GM21786 (cell line): Measurements from ENCODE around the gene MYL5.
"Not testable (repeated sequence)": the region's sequence is repeated elsewhere in the genome, so short reads cannot be mapped to it uniquely, and the experiment has no call there.

Source experiments
- ATAC-seq: cut with Tn5 transposase; IDR thresholded peaks from one replicate; pipeline ENCODE4 v1.9.1; 2021; ENCODE audit not compliant: unreplicated experiment

The MYL5 gene

DNA sequence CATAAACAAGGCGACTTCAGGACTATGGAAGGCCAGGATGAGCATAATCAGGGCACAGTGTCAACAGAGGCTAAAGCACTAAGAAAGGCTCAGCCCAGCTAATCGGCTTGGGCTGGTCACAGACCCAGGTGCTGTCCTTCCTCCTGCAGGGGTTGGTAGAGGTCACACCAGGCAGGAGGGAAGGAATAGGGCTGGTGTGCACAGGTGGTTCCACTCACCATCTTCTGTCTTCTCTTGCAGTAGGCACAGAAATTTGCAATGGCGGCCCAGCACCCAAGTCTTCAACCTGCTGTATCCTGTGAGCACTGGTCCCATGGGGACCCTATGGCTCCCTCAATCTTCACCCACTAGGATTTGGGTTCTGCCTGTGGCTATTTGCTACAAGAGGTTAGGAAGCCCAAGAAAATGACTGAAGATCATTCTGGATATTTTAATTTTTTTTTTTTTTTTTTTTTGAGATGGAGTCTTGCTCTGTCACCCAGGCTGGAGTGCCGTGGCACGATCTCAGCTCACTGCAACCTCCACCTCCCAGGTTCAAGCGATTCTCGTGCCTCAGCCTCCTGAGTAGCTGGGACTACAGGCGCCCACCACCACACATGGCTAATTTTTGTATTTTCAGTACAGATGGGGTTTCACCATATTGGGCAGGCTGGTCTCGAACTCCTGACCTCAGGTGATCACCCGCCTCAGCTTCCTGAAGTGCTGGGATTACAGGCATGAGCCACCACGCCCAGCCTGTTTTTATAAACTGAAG, 4.4 kb upstream of the MYL5 start:
- ATAC-seq: not testable (repeated sequence)

GRCh38 chr4:671769-672168, 2.6 kb upstream of the MYL5 start:
- ATAC-seq: no peak

DNA sequence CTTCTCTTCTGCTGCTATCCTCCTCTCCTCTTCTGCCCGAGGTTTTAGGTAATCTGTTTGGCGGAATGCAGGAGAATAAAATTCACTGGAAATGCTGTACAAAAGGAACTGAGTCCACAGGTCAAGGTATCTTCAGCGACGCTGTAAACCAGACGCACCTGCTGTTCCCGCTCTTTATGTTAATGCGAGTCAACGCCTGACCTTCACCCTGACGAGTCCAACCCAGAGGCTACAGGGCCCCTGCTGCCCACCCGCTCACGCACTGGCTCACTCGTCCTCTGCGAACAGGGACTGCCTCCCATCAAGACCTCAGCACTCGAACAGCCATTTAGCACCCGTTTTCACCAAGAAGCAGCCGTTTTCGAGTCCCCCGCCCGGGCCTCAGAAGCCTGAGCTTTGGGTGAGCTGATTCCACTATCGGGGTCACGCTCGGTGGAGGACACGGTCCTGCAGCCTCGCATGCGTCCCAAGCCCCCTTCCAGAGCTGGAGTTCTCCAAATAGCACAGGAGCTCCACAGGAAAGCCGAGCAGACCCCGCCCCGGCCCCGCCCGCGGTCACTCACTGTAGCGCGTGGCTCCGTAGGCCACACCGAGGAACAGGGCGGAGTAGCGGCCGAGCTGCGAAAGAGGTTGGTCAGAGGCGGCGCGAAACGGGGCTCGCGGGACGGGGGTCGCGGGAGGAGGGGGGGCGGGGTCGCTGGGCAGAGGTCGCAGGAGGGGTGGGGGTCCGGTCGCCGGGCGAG, 822 bp upstream of the MYL5 start:
- no peak for ATAC-seq

DNA sequence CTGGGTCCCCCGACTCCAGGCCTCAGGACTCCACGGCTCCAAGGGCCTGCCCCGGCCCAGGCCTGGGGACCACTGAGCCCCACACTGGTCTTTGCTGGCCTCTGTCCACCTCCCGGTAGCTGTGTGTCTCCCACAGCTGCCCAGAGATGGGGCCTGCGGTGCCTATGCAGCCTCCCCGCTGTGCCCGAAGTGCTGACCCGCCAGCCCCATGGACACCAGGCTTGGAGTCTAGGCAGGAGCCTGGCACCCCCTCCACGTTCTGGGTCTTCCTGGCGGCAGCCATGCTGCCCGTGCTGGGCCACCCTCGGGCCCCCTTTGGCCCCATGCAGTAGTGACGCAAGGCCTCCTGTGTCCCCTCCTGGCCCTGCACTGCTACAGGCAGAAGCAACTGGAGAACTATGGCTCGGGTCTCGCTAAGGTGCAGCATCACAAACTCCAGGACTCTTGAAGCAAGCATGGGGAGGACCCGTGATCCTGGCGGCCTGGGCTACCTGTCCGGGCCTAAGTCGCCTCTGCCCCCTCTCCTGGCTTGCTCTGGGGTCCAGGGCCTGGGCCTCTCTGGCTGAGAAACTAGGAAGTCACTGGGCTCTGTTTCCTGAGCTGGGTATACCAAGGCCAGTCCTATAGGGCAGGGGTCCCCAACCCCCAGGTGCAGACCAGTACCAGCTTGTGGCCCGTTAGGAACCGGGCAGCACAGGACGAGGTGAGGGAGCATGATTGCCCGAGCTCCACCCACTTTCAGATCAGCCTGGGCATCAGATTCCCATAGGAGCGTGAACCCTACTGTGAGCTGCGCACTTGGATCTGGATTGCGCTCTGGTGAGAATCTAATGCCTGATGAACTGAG, 917 bp downstream of the MYL5 start:
- no peak for ATAC-seq

DNA sequence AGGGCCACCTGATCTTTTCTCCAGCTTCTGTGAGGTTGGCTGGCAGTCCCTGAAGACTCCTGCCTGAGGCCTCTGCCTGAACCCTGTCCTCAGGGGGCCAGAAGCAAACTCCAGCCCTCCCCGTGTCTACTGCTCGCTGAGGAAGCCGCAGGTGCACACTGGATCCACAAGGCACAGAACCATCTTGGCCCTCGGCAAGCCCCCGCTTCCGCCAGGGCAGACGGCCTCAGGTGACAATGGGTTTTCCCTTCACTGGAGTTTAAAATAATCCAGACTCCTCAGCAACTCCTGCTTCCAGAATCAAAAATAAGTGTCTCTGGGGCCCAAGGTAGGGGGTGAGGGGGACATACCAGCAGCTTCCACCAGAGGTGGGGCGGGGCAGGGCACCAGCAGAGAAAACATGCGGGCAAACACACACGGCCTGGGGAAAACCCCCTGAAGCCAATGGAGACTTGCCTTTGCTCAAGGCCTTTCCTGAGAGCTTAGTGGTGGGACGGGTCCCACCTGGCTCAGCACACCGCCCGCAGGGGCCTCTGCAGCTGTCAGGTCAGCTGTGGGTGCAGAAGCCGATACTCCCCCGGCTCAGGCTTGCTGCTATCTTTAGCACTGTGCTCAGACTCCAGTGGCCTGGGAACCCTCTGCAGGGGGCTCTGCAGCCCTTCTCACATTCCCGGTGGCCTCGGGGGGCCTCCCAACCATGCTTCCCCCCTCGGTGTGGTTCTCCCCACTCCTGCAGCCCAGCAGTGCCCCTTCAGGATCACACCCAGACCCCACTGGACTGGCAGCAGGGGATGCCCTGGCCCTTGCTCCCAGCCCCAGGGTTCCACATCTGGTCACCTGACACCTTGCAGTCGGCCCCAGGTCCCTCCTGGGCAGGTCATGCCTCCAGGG, 1.9 kb downstream of the MYL5 start:
- ATAC-seq: peak; percentile 35

DNA sequence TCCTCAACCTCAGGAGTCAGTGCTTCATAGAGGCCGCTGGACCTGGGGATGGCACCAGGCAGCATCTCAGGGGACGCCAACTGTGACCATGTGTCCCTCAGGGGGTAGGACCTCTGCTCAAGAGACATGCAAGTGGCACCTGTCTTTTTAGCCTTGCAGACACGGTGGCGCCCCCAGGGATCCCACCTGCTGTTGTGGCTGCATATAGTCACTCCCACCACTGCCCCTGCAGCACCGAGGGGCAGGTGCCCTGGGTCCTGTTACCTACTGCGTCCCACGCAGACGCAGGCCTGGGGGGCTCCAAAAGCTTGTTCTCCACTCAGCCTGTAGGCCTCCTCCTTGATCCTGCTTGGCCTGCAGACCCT, 2.5 kb downstream of the MYL5 start:
- no peak for ATAC-seq

DNA sequence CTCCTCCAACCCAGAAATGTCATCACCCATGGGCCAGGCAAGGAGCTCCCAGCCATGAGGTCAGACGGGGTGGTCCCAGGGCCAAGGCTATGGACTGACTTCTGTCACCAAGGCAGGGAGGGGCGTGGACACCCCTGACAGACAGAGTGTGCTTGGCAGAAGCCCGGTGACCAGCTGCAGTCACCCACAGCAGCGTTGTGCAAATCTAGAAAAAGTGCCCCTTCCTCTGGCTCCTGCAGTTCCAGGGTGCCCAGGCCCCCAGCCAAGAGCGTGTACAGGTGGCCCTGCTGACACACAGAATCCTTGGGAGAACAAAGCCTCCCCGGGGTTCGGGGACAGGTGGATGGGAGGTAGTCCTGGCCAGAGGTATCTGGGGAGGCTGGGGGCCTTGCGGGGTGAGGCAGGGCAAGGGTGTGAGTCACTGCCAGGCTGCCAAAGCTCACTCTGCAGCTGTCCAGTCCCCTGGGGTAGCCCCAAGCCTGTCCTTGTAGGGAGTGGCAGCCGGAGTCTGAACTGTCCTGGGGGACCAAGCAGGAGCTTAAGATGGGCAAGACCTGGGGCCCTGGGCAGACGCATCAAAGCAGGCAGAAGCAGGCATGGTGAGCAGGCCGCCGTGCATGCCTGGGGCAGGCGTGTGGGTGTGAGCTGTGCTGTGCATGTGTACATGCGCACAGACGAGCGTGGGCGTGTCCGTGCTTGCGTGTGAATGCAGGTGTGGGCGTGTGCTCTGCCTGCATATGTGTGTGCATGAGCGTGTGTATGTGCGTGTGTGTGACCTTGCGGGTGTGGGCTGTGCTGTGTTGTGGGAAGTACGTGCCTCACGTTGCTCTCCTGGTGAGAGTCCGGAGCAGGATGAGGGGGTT, 3.3 kb downstream of the MYL5 start:
- ATAC-seq: no peak

DNA sequence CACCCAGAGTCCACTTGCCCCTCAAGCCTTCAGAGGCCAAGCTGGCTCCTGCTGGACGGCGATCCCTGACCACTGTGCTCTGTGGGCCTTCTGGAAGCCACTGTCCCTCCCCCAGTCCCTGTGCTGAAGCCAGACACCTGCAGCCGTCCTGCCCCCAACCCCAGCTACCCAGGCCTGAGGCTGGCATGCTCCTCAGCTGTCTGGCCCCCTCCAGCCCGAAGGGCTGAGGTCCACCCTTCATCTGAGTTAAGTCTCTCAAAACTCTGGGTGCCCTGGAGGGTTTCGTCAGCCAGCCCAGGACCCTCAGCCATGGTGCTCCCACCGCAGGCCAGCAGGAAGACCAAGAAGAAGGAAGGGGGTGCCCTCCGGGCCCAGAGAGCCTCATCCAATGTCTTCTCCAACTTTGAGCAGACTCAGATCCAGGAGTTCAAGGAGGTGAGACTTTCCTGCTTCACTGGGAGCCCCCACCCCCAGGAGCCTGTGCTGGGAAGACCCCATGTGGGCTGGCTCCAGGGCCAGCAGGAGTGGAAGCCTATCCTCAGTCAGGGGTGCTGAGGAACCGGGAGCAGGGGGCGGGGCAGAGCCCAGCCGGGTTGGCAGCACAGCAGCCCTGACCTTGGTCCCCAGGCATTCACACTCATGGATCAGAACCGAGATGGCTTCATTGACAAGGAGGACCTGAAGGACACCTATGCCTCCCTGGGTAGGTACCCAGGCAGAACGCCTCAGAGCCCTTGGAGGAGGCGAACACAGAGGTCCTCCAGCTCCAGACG, 4.2 kb downstream of the MYL5 start:
- no peak for ATAC-seq

GRCh38 chr4:679104-679481, 4.8 kb downstream of the MYL5 start:
- no peak for ATAC-seq

DNA sequence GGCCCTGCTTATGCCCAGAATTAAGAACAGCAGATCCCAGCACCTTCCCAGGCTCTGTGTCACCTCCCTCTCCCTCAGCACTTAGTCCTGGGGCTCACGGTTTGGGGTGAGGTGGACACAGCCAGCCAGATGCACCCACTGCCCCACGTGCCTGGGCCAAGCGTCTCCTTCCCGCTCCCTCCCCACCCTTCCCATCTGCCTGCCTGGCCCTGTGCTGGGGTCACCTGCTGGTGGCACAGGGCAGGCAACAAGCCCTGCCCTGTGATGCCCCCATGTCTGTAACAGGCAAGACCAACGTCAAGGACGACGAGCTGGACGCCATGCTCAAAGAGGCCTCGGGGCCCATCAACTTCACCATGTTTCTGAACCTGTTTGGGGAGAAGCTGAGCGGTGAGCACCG, 5.3 kb downstream of the MYL5 start:
- no peak for ATAC-seq

- ATAC-seq: no peak
Observed at GRCh38 chr4:680091-680490, 5.7 kb downstream of the MYL5 start.

GRCh38 chr4:680551-680927, 6.2 kb downstream of the MYL5 start:
- ATAC-seq: no peak

GRCh38 chr4:680928-681645, 6.7 kb downstream of the MYL5 start:
- no peak for ATAC-seq

GRCh38 chr4:681736-682451, 7.6 kb downstream of the MYL5 start:
- no peak for ATAC-seq

DNA sequence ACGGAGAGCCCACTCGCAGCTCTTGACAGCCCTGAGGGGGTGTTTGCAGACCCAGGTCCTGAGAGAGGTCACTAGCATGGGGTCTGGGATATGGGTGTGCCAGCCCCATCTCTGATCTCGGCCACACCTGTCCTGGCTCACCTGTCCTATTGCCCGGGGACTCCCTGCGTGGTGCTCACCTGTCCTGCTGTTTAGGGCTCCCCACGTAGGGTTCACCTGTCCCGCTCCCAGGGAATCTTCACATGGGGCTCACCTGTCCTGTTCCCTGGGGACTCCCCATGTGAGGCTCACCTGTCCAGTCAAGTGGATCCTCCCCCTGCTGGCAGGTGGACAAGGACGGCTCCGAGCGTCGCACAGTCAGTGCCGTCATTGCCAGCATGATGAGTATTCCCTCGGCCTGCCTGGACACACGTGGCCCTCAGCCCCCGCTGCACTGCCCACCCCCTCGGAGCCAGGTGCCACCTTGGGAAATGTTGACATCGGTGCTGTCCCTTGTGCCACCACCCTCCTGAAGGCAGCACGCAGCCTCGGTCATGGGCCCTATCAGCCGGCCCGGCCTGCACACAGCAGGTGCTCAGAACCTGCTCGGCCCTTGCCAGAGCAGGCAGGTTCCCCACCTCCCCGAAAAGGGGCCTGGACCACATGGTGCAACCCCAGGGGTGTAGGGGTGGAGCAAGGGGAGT, 8.3 kb downstream of the MYL5 start:
- no peak for ATAC-seq

DNA sequence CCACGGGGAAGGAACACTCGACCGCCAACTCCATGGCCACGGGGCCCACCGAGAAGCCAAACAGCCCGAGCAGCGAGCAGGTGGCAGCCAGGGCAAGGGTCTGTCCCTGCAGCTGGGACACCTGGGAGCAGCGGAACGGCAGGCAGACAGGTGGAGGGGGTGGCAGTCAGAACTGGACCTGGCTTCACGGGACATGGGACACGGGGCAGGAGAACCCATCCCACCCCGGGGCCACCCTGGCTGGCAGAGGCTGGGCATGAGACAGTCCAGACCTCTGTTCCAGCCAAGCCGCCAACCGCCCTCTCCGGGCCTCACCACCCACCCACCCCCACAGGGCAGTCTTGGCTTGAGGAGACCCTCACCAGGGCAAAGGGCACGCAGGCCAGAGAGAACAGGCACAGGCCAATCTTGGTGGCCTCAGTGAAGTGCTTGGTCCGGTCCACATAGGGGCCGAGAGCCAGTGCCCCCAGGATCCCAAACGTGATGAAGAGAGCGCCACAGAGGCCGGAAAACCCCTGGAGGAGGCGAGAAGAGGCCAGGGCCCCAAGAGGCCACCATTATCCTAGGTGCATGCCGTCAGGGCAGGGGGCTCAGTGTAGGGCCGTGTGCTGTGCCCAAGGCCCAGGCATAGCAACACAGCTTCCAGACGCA, 9.0 kb downstream of the MYL5 start:
- ATAC-seq: no peak
